ENCODE results near the gene VPS26A. TPM values are rescaled to one million over a fixed set of nuclear protein-coding genes. Genes with fewer than 3 reads are reported as not detected.

VPS26A gene
- total RNA-seq, 2 donors from 2014 or later, result 41.2 to 46.5 TPM

- TF ChIP-seq CTCF (conservative IDR thresholded peaks at IDR 0.05), result no peak
- Histone ChIP-seq H3K9me3 (ENCODE audit: control insufficient read depth, low read length) (no peaks in the 10 kb centered on the region), H3K4me3 (ENCODE audit: low read length) (no peak within 1 kb of the TSS), H3K27ac (ENCODE audit: low read depth, low read length) (no peak within 1 kb of the TSS), H3K36me3 (ENCODE audit: control insufficient read depth, insufficient read depth, low read length) (no peaks in the 10 kb centered on the region), H3K4me1 (ENCODE audit: control insufficient read depth, insufficient read depth, low read length) (peaks cover 3% of the 10 kb centered on the region), H3K9ac (ENCODE audit: extremely low read depth, low read length, poor library complexity, severe bottlenecking) (no peak within 1 kb of the TSS), H3K27me3 (ENCODE audit: control insufficient read depth, insufficient read depth, low read length, poor library complexity, severe bottlenecking) (no peaks in the 10 kb centered on the region)
- no peaks in the 10 kb centered on the region for H3K27me3 Mint-ChIP-seq (ENCODE audit: insufficient read depth)
- DNase-seq, result no peak
- no peak within 1 kb of the TSS for H3K4me3 Mint-ChIP-seq
- no peak within 1 kb of the TSS for H3K27ac Mint-ChIP-seq
- no peaks in the 10 kb centered on the region for H3K36me3 Mint-ChIP-seq (ENCODE audit: low read depth)
- H3K9me3 Mint-ChIP-seq, result no peaks in the 10 kb centered on the region
- peaks cover 9% of the 10 kb centered on the region for H3K4me1 Mint-ChIP-seq
- 90 to 96% methylated on average over 7 to 9 of the region's 10 CpGs for WGBS, 2 experiments (ENCODE audit: insufficient coverage in 1 of 2, insufficient read length in 1 of 2)
These were observed 36.1 kb upstream of the VPS26A start, which contains the start of gene SRGN for GRCh38 chr10:69087590-69088470. SRGN (plus strand) TSS chr10:69088103; CDS start chr10:69088158, 55 bp downstream.

GRCh38 chr10:69088471-69088769, 35.6 kb upstream of the VPS26A start:
- Histone ChIP-seq H3K9me3 (ENCODE audit: control insufficient read depth, low read length) (no peaks in the 10 kb centered on the region), H3K27ac (ENCODE audit: low read depth, low read length) (no peak overlapping the region), H3K9ac (ENCODE audit: extremely low read depth, low read length, poor library complexity, severe bottlenecking) (no peak overlapping the region), H3K27me3 (ENCODE audit: control insufficient read depth, insufficient read depth, low read length, poor library complexity, severe bottlenecking) (no peaks in the 10 kb centered on the region), H3K4me3 (ENCODE audit: low read length) (no peak overlapping the region), H3K36me3 (ENCODE audit: control insufficient read depth, insufficient read depth, low read length) (no peaks in the 10 kb centered on the region), H3K4me1 (ENCODE audit: control insufficient read depth, insufficient read depth, low read length) (peaks cover 3% of the 10 kb centered on the region)
- TF ChIP-seq CTCF (conservative IDR thresholded peaks at IDR 0.05), result no peak
- H3K9me3 Mint-ChIP-seq, result no peaks in the 10 kb centered on the region
- H3K27ac Mint-ChIP-seq, result no peak overlapping the region
- H3K4me3 Mint-ChIP-seq, result no peak overlapping the region
- 100% methylated on average over 3 of the region's 3 CpGs; no CpG with 5 or more reads in 1 of the 2 experiments for WGBS, 2 experiments (ENCODE audit: insufficient coverage in 1 of 2, insufficient read length in 1 of 2)
- H3K27me3 Mint-ChIP-seq (ENCODE audit: insufficient read depth), result no peaks in the 10 kb centered on the region
- DNase-seq, result no peak
- peaks cover 9% of the 10 kb centered on the region for H3K4me1 Mint-ChIP-seq
- no peaks in the 10 kb centered on the region for H3K36me3 Mint-ChIP-seq (ENCODE audit: low read depth)

GRCh38 chr10:69088801-69089501, 35.0 kb upstream of the VPS26A start:
- no peak overlapping the region for H3K27ac Mint-ChIP-seq
- H3K9me3 Mint-ChIP-seq, result no peaks in the 10 kb centered on the region
- H3K4me1 Mint-ChIP-seq, result peaks cover 9% of the 10 kb centered on the region
- TF ChIP-seq CTCF (conservative IDR thresholded peaks at IDR 0.05), result no peak
- Histone ChIP-seq H3K27me3 (ENCODE audit: control insufficient read depth, insufficient read depth, low read length, poor library complexity, severe bottlenecking) (no peaks in the 10 kb centered on the region), H3K36me3 (ENCODE audit: control insufficient read depth, insufficient read depth, low read length) (no peaks in the 10 kb centered on the region), H3K4me3 (ENCODE audit: low read length) (no peak overlapping the region), H3K9me3 (ENCODE audit: control insufficient read depth, low read length) (no peaks in the 10 kb centered on the region), H3K9ac (ENCODE audit: extremely low read depth, low read length, poor library complexity, severe bottlenecking) (no peak overlapping the region), H3K4me1 (ENCODE audit: control insufficient read depth, insufficient read depth, low read length) (peaks cover 3% of the 10 kb centered on the region), H3K27ac (ENCODE audit: low read depth, low read length) (no peak overlapping the region)
- no peaks in the 10 kb centered on the region for H3K27me3 Mint-ChIP-seq (ENCODE audit: insufficient read depth)
- no peak for DNase-seq
- no peak overlapping the region for H3K4me3 Mint-ChIP-seq
- WGBS, 2 experiments (ENCODE audit: insufficient coverage in 1 of 2, insufficient read length in 1 of 2), result 88% methylated on average over 8 to 9 of the region's 10 CpGs
- no peaks in the 10 kb centered on the region for H3K36me3 Mint-ChIP-seq (ENCODE audit: low read depth)
